ENCODE results near the gene MYH1. TPM values are rescaled to one million over a fixed set of nuclear protein-coding genes. Genes with fewer than 3 reads are reported as not detected.

The MYH1 gene
- total and polyA plus RNA-seq, 2 donors (not counting 3 experiments of a cell fraction or from before 2014, with no cell fraction given) = not detected

- intact Hi-C loops (cut with micrococcal nuclease) = no loop called here
- no peak for FAIRE-seq
Observed at GRCh38 chr17:10516638-10517037, 1.7 kb downstream of the MYH1 start.

More at GRCh38 chr17:10516638-10517037, 1.7 kb downstream of the MYH1 start:
- TF ChIP-seq JUN (IDR thresholded peaks at IDR 0.05; ENCODE audit: borderline replicate concordance, insufficient read depth, insufficient read length, low read depth) = no peak
- TF ChIP-seq EZH2 (IDR thresholded peaks at IDR 0.05; ENCODE audit: borderline replicate concordance, low read depth, low read length, severe bottlenecking) = no peak
- TF ChIP-seq MYC (IDR thresholded peaks at IDR 0.05; ENCODE audit: low read depth, low read length) = no peak
- TF ChIP-seq POLR2AphosphoS5 (IDR thresholded peaks at IDR 0.05; ENCODE audit: insufficient read depth, low read depth, low read length) = no peak
- no peak for TF ChIP-seq FOS (IDR thresholded peaks at IDR 0.05; ENCODE audit: borderline replicate concordance, insufficient read depth, low read length)
- TF ChIP-seq GATA2 (IDR thresholded peaks at IDR 0.05; ENCODE audit: insufficient read depth, insufficient read length, low read depth, low read length) = no peak
- TF ChIP-seq MAX (IDR thresholded peaks at IDR 0.05; ENCODE audit: insufficient read depth, insufficient read length) = no peak
- no peak for TF ChIP-seq CTCF (IDR thresholded peaks at IDR 0.05; ENCODE audit: extremely low read depth in 1 of 2, insufficient read depth in 1 of 2, low read depth in 1 of 2, low read length in 2 of 2)
- no peak for TF ChIP-seq POLR2A (IDR thresholded peaks at IDR 0.05; ENCODE audit: low read depth, low read length)
- no peaks in the 10 kb centered on the region for H3K4me1 ChIP-seq (ENCODE audit: control insufficient read depth, extremely low read depth, insufficient read depth, low read length)
- H3K27me3 ChIP-seq (ENCODE audit: control insufficient read depth in 2 of 2, insufficient read depth in 2 of 2, low read length in 2 of 2) = no peaks in the 10 kb centered on the region
- no peak overlapping the region for H2AFZ ChIP-seq (ENCODE audit: low read depth, low read length)
- CTCF ChIA-PET = no interaction called here
- POLR2A ChIA-PET = no interaction called here
- H3K79me2 ChIP-seq (ENCODE audit: control insufficient read depth, insufficient read depth, low read length) = no peaks in the 10 kb centered on the region
- H4K20me1 ChIP-seq (replicated peaks; ENCODE audit: control insufficient read depth, extremely low read depth, insufficient read depth, low read length) = no peaks in the 10 kb centered on the region
- no peaks in the 10 kb centered on the region for H3K9me3 ChIP-seq (replicated peaks; ENCODE audit: control insufficient read depth, insufficient read depth, low read length)
- H3K9me1 ChIP-seq (replicated peaks; ENCODE audit: control insufficient read depth, extremely low read depth, insufficient read depth, low read length) = no peaks in the 10 kb centered on the region
- no peak overlapping the region for H3K4me2 ChIP-seq (ENCODE audit: insufficient read depth, low read length)
- no peak for DNase-seq (ENCODE audit: low read depth, low spot score)
- H3K27ac ChIP-seq (ENCODE audit: insufficient read depth, low read depth, low read length) = no peak overlapping the region
- no TSS peak for BruUV-seq (replicated peaks)
- no peak overlapping the region for H3K9ac ChIP-seq (replicated peaks; ENCODE audit: extremely low read depth, insufficient read depth, low read length)
- H3K4me3 ChIP-seq (replicated peaks in 1 of 3; ENCODE audit: insufficient read depth in 1 of 3, low read depth in 1 of 3, low read length in 3 of 3) = no peak overlapping the region
- H3K36me3 ChIP-seq (ENCODE audit: control insufficient read depth in 2 of 2, extremely low read depth in 1 of 2, insufficient read depth in 2 of 2, low read length in 2 of 2) = no peaks in the 10 kb centered on the region
- dilution Hi-C loops (cut with MboI; ENCODE audit: extremely low pct_ligation_motif_present, low sequenced_read_pairs) = no loop called here
